ACC112 (cell line): Measurements from ENCODE around the gene FAM228B.
A peak's percentile ranks its signal among the peaks of the same experiment; 100 is the strongest.

Experiments
- H2AFZ ChIP-seq: fragments of 200-600 bp; sonication (generic); one replicate; pipeline ENCODE4 v1.6.0; 2017; ENCODE audit warnings: antibody characterized with exemption, low read length; ENCODE audit not compliant: unreplicated experiment
- H3K27ac ChIP-seq: fragments of 200-600 bp; sonication (generic); 2 replicates; pipeline ENCODE4 v1.5.1; 2014; ENCODE audit warnings: low read depth, mild to moderate bottlenecking, antibody characterized with exemption, low read length, moderate library complexity
- H3K27me3 ChIP-seq: fragments of 200-600 bp; sonication (generic); 2 replicates; pipeline ENCODE4 v1.6.1; 2014; ENCODE audit warnings: mild to moderate bottlenecking, antibody characterized with exemption, low read length, moderate library complexity, mixed read lengths; ENCODE audit not compliant: insufficient read depth
- H3K36me3 ChIP-seq: fragments of 200-600 bp; sonication (generic); 2 replicates; pipeline ENCODE4 v1.6.1; 2016; ENCODE audit warnings: mild to moderate bottlenecking, antibody characterized with exemption, low read length, moderate library complexity, mixed read lengths; ENCODE audit not compliant: insufficient read depth
- H3K4me1 ChIP-seq: fragments of 200-600 bp; sonication (generic); one replicate; pipeline ENCODE4 v1.6.1; 2016; ENCODE audit warnings: low read length, mixed read lengths; ENCODE audit not compliant: insufficient read depth, unreplicated experiment, control insufficient read depth
- H3K4me3 ChIP-seq: fragments of 200-600 bp; sonication (generic); 2 replicates; pipeline ENCODE4 v1.5.1; 2014; ENCODE audit warnings: mild to moderate bottlenecking, low read depth, low read length
- H3K79me2 ChIP-seq: fragments of 200-600 bp; sonication (generic); one replicate; pipeline ENCODE4 v1.6.0; 2016; ENCODE audit warnings: low read length; ENCODE audit not compliant: control insufficient read depth, unreplicated experiment, insufficient read depth

FAM228B gene

GRCh38 chr2:24123195-24123921, at the start of gene FAM228B, which contains the start of gene PFN4:
FAM228B (plus strand) TSS chr2:24123469; CDS start chr2:24124362, 893 bp downstream.
PFN4 (minus strand) TSS chr2:24123334; CDS start chr2:24122535, 799 bp downstream.
- peaks cover 9% of the 10 kb centered on the region for H3K4me1 ChIP-seq
- H3K36me3 ChIP-seq: no peaks in the 10 kb centered on the region
- no peaks in the 10 kb centered on the region for H3K27me3 ChIP-seq
- H3K4me3 ChIP-seq: peak within 1 kb of the TSS; percentile 74
- H2AFZ ChIP-seq: peak within 1 kb of the TSS; percentile 93
- peaks cover 6% of the 10 kb centered on the region for H3K79me2 ChIP-seq
- H3K27ac ChIP-seq: peak within 1 kb of the TSS; percentile 10

- peaks cover 16% of the 10 kb centered on the region for H3K4me1 ChIP-seq
- H3K27me3 ChIP-seq: no peaks in the 10 kb centered on the region
- peaks cover 44% of the 10 kb centered on the region for H3K79me2 ChIP-seq
- H3K36me3 ChIP-seq: peaks cover 29% of the 10 kb centered on the region
- no peak overlapping the region for H3K4me3 ChIP-seq
- no peak overlapping the region for H2AFZ ChIP-seq
- no peak overlapping the region for H3K27ac ChIP-seq
Observed at GRCh38 chr2:24073816-24074215, 49.5 kb upstream of the FAM228B start.

- H3K36me3 ChIP-seq: peaks cover 22% of the 10 kb centered on the region
- no peak overlapping the region for H2AFZ ChIP-seq
- no peaks in the 10 kb centered on the region for H3K27me3 ChIP-seq
- peaks cover 44% of the 10 kb centered on the region for H3K79me2 ChIP-seq
- H3K4me1 ChIP-seq: peaks cover 16% of the 10 kb centered on the region
- peak overlapping the region; percentile 62; the same call in 1 of the 2 replicates for H3K27ac ChIP-seq
- H3K4me3 ChIP-seq: peak overlapping the region; percentile 84
Observed at GRCh38 chr2:24075259-24075658, 48.0 kb upstream of the FAM228B start.

- peak within 1 kb of the TSS; percentile 62 for H3K27ac ChIP-seq
- peak within 1 kb of the TSS; percentile 84 for H3K4me3 ChIP-seq
- H3K79me2 ChIP-seq: peaks cover 40% of the 10 kb centered on the region
- H3K27me3 ChIP-seq: no peaks in the 10 kb centered on the region
- peaks cover 18% of the 10 kb centered on the region for H3K36me3 ChIP-seq
- peaks cover 16% of the 10 kb centered on the region for H3K4me1 ChIP-seq
- H2AFZ ChIP-seq: peak within 1 kb of the TSS; percentile 77
Observed at GRCh38 chr2:24075915-24076848, 47.1 kb upstream of the FAM228B start, which contains the start of gene SF3B6. SF3B6 (minus strand) TSS chr2:24076326; CDS start chr2:24076229, 97 bp downstream.

GRCh38 chr2:24076849-24077534, 46.3 kb upstream of the FAM228B start:
- peaks cover 16% of the 10 kb centered on the region for H3K4me1 ChIP-seq
- H3K4me3 ChIP-seq: peak overlapping the region; percentile 84
- H3K27ac ChIP-seq: peak overlapping the region; percentile 62
- peaks cover 18% of the 10 kb centered on the region for H3K36me3 ChIP-seq
- peaks cover 34% of the 10 kb centered on the region for H3K79me2 ChIP-seq
- H3K27me3 ChIP-seq: no peaks in the 10 kb centered on the region
- peak overlapping the region; percentile 77 for H2AFZ ChIP-seq

GRCh38 chr2:24077535-24077877, 45.8 kb upstream of the FAM228B start:
- Histone ChIP-seq H3K4me3 (peak overlapping the region; percentile 84), H3K27ac (no peak overlapping the region; the same call in 1 of the 2 replicates), H3K79me2 (peaks cover 34% of the 10 kb centered on the region), H2AFZ (peak overlapping the region; percentile 77), H3K36me3 (peaks cover 14% of the 10 kb centered on the region), H3K4me1 (peaks cover 16% of the 10 kb centered on the region), H3K27me3 (no peaks in the 10 kb centered on the region)

GRCh38 chr2:24077879-24078278, 45.4 kb upstream of the FAM228B start:
- peaks cover 32% of the 10 kb centered on the region for H3K79me2 ChIP-seq
- peaks cover 10% of the 10 kb centered on the region for H3K36me3 ChIP-seq
- H3K27me3 ChIP-seq: no peaks in the 10 kb centered on the region
- peaks cover 19% of the 10 kb centered on the region for H3K4me1 ChIP-seq
- H3K4me3 ChIP-seq: peak overlapping the region; percentile 84
- no peak overlapping the region for H3K27ac ChIP-seq
- H2AFZ ChIP-seq: peak overlapping the region; percentile 77

- Histone ChIP-seq H3K36me3 (no peaks in the 10 kb centered on the region), H3K4me1 (peaks cover 15% of the 10 kb centered on the region), H3K27ac (no peak overlapping the region), H2AFZ (no peak overlapping the region), H3K79me2 (peaks cover 13% of the 10 kb centered on the region), H3K27me3 (no peaks in the 10 kb centered on the region), H3K4me3 (no peak overlapping the region)
Observed at GRCh38 chr2:24080701-24081100, 42.6 kb upstream of the FAM228B start.

- Histone ChIP-seq H3K4me1 (peaks cover 10% of the 10 kb centered on the region), H3K27me3 (no peaks in the 10 kb centered on the region), H3K36me3 (no peaks in the 10 kb centered on the region), H3K79me2 (peaks cover 11% of the 10 kb centered on the region), H3K27ac (peak overlapping the region; percentile 66), H3K4me3 (peak overlapping the region; percentile 79), H2AFZ (peak overlapping the region; percentile 82)
Observed at GRCh38 chr2:24082787-24083566, 40.3 kb upstream of the FAM228B start.
